ENCODE results near the gene SLC7A9.
"Not testable (repeated sequence)": the region's sequence is repeated elsewhere in the genome, so short reads cannot be mapped to it uniquely, and the experiment has no call there.

The SLC7A9 gene

DNA sequence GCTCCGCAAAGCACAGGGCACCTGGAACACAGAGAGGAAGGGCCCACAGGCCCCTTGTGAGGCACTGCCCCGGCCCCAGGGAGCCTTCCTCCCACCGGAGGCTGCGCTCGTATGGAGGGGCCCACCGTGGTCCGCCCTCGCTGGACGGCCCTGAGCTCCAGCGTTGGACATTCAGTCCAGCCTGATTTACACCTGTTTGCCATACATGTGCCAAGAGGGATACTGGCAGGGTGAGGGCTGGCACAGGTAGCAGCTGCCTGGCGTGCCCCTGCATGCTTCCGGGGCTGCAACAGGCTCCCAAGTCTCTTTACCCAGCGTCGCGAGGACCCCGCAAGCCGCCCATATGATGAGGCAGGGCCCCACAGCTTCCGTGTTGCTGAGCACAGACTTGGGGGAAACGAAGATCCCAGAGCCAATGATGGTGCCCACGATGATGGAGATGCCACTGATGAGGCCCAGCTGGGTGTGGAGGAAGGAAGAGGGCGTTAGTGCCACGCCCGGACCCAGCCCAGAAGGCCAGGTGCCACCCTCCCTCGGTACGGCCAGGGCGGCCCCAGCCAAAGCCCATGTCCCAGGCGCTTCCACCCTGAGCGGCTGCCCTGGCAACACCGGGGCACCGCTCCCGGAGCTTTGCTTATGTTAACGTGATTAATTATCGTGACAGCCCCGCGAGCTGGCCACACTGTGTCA, 5.1 kb downstream of the SLC7A9 start:
- no peak overlapping the region for H3K4me3 ChIP-seq (ENCODE audit: low read length)
- H3K36me3 ChIP-seq (ENCODE audit: control insufficient read depth, insufficient read depth, low read length): no peaks in the 10 kb centered on the region
- H3K27me3 ChIP-seq (ENCODE audit: control insufficient read depth, insufficient read depth, low read length): no peaks in the 10 kb centered on the region
- H3K27ac ChIP-seq (ENCODE audit: low read length): no peak overlapping the region
- no peak for DNase-seq (ENCODE audit: low read depth, low spot score)
- no CpG with 5 or more reads among the region's 35 CpGs for whole genome bisulfite sequencing (ENCODE audit: insufficient coverage, insufficient read length)
- no peaks in the 10 kb centered on the region for H3K9me3 ChIP-seq (ENCODE audit: control insufficient read depth, insufficient read depth, low read length)
- no peaks in the 10 kb centered on the region for H3K4me1 ChIP-seq (ENCODE audit: control insufficient read depth, insufficient read depth, low read length)

- no peak overlapping the region for H3K4me3 ChIP-seq (ENCODE audit: low read length)
- H3K4me1 ChIP-seq (ENCODE audit: control insufficient read depth, insufficient read depth, low read length): no peaks in the 10 kb centered on the region
- no peak overlapping the region for H3K27ac ChIP-seq (ENCODE audit: low read length)
- no peak for DNase-seq (ENCODE audit: low read depth, low spot score)
- H3K9me3 ChIP-seq (ENCODE audit: control insufficient read depth, insufficient read depth, low read length): no peaks in the 10 kb centered on the region
- WGBS (ENCODE audit: insufficient coverage, insufficient read length): no CpG with 5 or more reads among the region's 13 CpGs
- no peaks in the 10 kb centered on the region for H3K27me3 ChIP-seq (ENCODE audit: control insufficient read depth, insufficient read depth, low read length)
- H3K36me3 ChIP-seq (ENCODE audit: control insufficient read depth, insufficient read depth, low read length): no peaks in the 10 kb centered on the region
These were observed 5.7 kb downstream of the SLC7A9 start for GRCh38 chr19:32863841-32864240.

DNA sequence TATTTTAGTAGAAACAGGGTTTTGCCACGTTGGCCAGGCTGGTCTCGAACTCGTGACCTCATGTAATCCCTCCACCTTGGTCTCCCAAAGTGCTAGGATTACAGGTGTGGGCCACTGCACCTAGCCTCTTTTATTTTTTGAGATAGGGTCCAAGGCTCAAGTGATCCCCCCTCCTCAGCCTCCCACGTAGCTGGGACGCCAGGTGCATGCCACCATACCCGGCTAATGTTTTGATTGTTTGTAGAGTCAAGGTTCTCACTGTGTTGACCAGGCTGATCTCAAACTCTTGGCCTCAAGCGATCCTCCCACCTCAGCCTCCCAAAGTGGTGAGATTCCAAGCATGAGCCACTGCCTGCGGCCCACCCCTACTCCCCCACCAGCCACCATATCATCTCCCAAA, 6.3 kb downstream of the SLC7A9 start:
- WGBS (ENCODE audit: insufficient coverage, insufficient read length): no CpG with 5 or more reads among the region's 8 CpGs
- no peaks in the 10 kb centered on the region for H3K27me3 ChIP-seq (ENCODE audit: control insufficient read depth, insufficient read depth, low read length)
- no peaks in the 10 kb centered on the region for H3K9me3 ChIP-seq (ENCODE audit: control insufficient read depth, insufficient read depth, low read length)
- no peaks in the 10 kb centered on the region for H3K36me3 ChIP-seq (ENCODE audit: control insufficient read depth, insufficient read depth, low read length)
- no peak for DNase-seq (ENCODE audit: low read depth, low spot score)
- H3K4me3 ChIP-seq (ENCODE audit: low read length): no peak overlapping the region
- no peak overlapping the region for H3K27ac ChIP-seq (ENCODE audit: low read length)
- no peaks in the 10 kb centered on the region for H3K4me1 ChIP-seq (ENCODE audit: control insufficient read depth, insufficient read depth, low read length)

- no peaks in the 10 kb centered on the region for H3K27me3 ChIP-seq (ENCODE audit: control insufficient read depth, insufficient read depth, low read length)
- no peaks in the 10 kb centered on the region for H3K4me1 ChIP-seq (ENCODE audit: control insufficient read depth, insufficient read depth, low read length)
- H3K9me3 ChIP-seq (ENCODE audit: control insufficient read depth, insufficient read depth, low read length): no peaks in the 10 kb centered on the region
- no CpG with 5 or more reads among the region's 14 CpGs for WGBS (ENCODE audit: insufficient coverage, insufficient read length)
- no peak overlapping the region for H3K4me3 ChIP-seq (ENCODE audit: low read length)
- no peak overlapping the region for H3K27ac ChIP-seq (ENCODE audit: low read length)
- no peak for DNase-seq (ENCODE audit: low read depth, low spot score)
- H3K36me3 ChIP-seq (ENCODE audit: control insufficient read depth, insufficient read depth, low read length): no peaks in the 10 kb centered on the region
These were observed 6.8 kb downstream of the SLC7A9 start for GRCh38 chr19:32862741-32863140.

DNA sequence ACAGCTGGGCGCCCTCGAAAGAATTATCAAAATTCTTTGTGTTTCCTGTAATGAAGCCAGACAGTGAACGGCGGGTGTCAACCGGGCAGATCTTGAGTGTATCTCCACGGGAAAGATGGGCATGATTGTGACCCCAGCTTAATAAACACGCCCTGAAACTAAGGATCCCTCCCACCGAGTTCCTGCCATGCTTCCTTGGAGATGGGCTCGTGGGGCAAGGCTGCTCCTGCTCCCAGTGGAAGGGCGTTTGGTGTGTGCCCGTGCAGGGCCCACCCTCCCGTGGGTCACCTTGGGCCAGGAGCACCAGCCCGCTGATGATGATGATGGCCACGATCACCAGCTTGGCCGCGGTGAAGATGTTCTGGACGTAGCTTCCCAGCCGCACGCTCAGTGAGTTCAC, 7.4 kb downstream of the SLC7A9 start:
- Histone ChIP-seq H3K9me3 (ENCODE audit: control insufficient read depth, insufficient read depth, low read length) (no peaks in the 10 kb centered on the region), H3K27me3 (ENCODE audit: control insufficient read depth, insufficient read depth, low read length) (no peaks in the 10 kb centered on the region), H3K4me3 (ENCODE audit: low read length) (no peak overlapping the region), H3K27ac (ENCODE audit: low read length) (no peak overlapping the region), H3K36me3 (ENCODE audit: control insufficient read depth, insufficient read depth, low read length) (no peaks in the 10 kb centered on the region), H3K4me1 (ENCODE audit: control insufficient read depth, insufficient read depth, low read length) (no peaks in the 10 kb centered on the region)
- no CpG with 5 or more reads among the region's 19 CpGs for WGBS (ENCODE audit: insufficient coverage, insufficient read length)
- no peak for DNase-seq (ENCODE audit: low read depth, low spot score)

- no CpG with 5 or more reads among the region's 3 CpGs for WGBS (ENCODE audit: insufficient coverage, insufficient read length)
These were observed 8.0 kb downstream of the SLC7A9 start for GRCh38 chr19:32861596-32861995.

GRCh38 chr19:32859591-32859990, 10.0 kb downstream of the SLC7A9 start:
- no peaks in the 10 kb centered on the region for H3K9me3 ChIP-seq (ENCODE audit: control insufficient read depth, insufficient read depth, low read length)
- H3K36me3 ChIP-seq (ENCODE audit: control insufficient read depth, insufficient read depth, low read length): no peaks in the 10 kb centered on the region
- H3K4me3 ChIP-seq (ENCODE audit: low read length): no peak overlapping the region
- no peaks in the 10 kb centered on the region for H3K27me3 ChIP-seq (ENCODE audit: control insufficient read depth, insufficient read depth, low read length)
- no CpG with 5 or more reads among the region's 19 CpGs for WGBS (ENCODE audit: insufficient coverage, insufficient read length)
- no peak for DNase-seq (ENCODE audit: low read depth, low spot score)
- no peaks in the 10 kb centered on the region for H3K4me1 ChIP-seq (ENCODE audit: control insufficient read depth, insufficient read depth, low read length)
- no peak overlapping the region for H3K27ac ChIP-seq (ENCODE audit: low read length)

More at GRCh38 chr19:32861596-32861995, 8.0 kb downstream of the SLC7A9 start:
- Histone ChIP-seq H3K27ac (ENCODE audit: low read length) (no peak overlapping the region), H3K36me3 (ENCODE audit: control insufficient read depth, insufficient read depth, low read length) (no peaks in the 10 kb centered on the region), H3K27me3 (ENCODE audit: control insufficient read depth, insufficient read depth, low read length) (no peaks in the 10 kb centered on the region), H3K4me3 (ENCODE audit: low read length) (no peak overlapping the region), H3K4me1 (ENCODE audit: control insufficient read depth, insufficient read depth, low read length) (no peaks in the 10 kb centered on the region), H3K9me3 (ENCODE audit: control insufficient read depth, insufficient read depth, low read length) (no peaks in the 10 kb centered on the region)
- DNase-seq (ENCODE audit: low read depth, low spot score): no peak

DNA sequence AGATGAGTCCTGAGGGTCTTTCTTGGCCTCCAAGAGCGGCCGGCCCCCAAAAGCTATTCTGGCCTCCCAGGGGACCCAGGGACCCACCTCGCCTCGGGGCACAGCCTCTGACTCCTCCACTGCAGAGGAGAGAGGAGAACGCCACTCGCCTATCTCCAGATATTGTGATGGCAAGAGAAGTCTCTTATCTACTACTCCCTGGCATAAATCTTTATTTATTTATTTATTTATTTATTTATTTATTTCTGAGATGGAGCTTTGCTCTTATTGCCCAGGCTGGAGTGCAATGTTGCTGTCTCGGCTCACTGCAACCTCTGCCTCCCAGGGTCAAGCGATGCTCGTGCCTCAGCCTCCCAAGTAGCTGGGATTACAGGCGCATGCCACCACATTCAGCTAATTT, 11.0 kb downstream of the SLC7A9 start:
- Histone ChIP-seq H3K4me1 (ENCODE audit: control insufficient read depth, insufficient read depth, low read length) (no peaks in the 10 kb centered on the region), H3K36me3 (ENCODE audit: control insufficient read depth, insufficient read depth, low read length) (no peaks in the 10 kb centered on the region), H3K9me3 (ENCODE audit: control insufficient read depth, insufficient read depth, low read length) (no peaks in the 10 kb centered on the region), H3K4me3 (ENCODE audit: low read length) (no peak overlapping the region), H3K27me3 (ENCODE audit: control insufficient read depth, insufficient read depth, low read length) (no peaks in the 10 kb centered on the region), H3K27ac (ENCODE audit: low read length) (no peak overlapping the region)
- no peak for DNase-seq (ENCODE audit: low read depth, low spot score)
- WGBS (ENCODE audit: insufficient coverage, insufficient read length): no CpG with 5 or more reads among the region's 10 CpGs

- no CpG with 5 or more reads among the region's 13 CpGs for WGBS (ENCODE audit: insufficient coverage, insufficient read length)
- H3K36me3 ChIP-seq (ENCODE audit: control insufficient read depth, insufficient read depth, low read length): no peaks in the 10 kb centered on the region
- H3K9me3 ChIP-seq (ENCODE audit: control insufficient read depth, insufficient read depth, low read length): no peaks in the 10 kb centered on the region
- no peaks in the 10 kb centered on the region for H3K4me1 ChIP-seq (ENCODE audit: control insufficient read depth, insufficient read depth, low read length)
- no peak overlapping the region for H3K4me3 ChIP-seq (ENCODE audit: low read length)
- no peaks in the 10 kb centered on the region for H3K27me3 ChIP-seq (ENCODE audit: control insufficient read depth, insufficient read depth, low read length)
- H3K27ac ChIP-seq (ENCODE audit: low read length): no peak overlapping the region
- DNase-seq (ENCODE audit: low read depth, low spot score): no peak
These were observed 11.4 kb downstream of the SLC7A9 start for GRCh38 chr19:32858155-32858554.

- no peaks in the 10 kb centered on the region for H3K9me3 ChIP-seq (ENCODE audit: control insufficient read depth, insufficient read depth, low read length)
- H3K4me3 ChIP-seq (ENCODE audit: low read length): no peak overlapping the region
- DNase-seq (ENCODE audit: low read depth, low spot score): no peak
- no peaks in the 10 kb centered on the region for H3K36me3 ChIP-seq (ENCODE audit: control insufficient read depth, insufficient read depth, low read length)
- no peak overlapping the region for H3K27ac ChIP-seq (ENCODE audit: low read length)
- no peaks in the 10 kb centered on the region for H3K4me1 ChIP-seq (ENCODE audit: control insufficient read depth, insufficient read depth, low read length)
- no CpG with 5 or more reads among the region's 5 CpGs for WGBS (ENCODE audit: insufficient coverage, insufficient read length)
- no peaks in the 10 kb centered on the region for H3K27me3 ChIP-seq (ENCODE audit: control insufficient read depth, insufficient read depth, low read length)
These were observed 12.0 kb downstream of the SLC7A9 start for GRCh38 chr19:32857584-32857983.

DNA sequence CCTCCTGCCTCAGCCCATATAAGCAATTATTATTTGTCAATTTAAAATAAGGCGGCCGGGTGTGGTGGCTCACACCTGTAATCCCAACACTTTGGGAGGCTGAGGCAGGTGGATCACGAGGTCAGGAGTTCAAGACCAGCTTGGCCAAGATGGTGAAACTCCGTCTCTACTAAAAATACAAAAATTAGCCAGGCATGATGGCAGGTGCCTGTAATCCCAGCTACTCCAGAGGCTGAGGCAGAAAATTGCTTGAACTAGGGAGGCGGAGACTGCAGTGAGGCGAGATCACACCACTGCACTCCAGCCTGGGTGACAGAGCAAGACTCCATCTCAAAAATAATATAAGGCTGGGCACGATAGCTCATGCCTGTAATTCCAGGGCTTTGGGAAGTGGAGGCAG, 12.7 kb downstream of the SLC7A9 start:
- not testable (repeated sequence) for H3K4me3 ChIP-seq (ENCODE audit: low read length); H3K9me3 ChIP-seq (ENCODE audit: control insufficient read depth, insufficient read depth, low read length); H3K36me3 ChIP-seq (ENCODE audit: control insufficient read depth, insufficient read depth, low read length); H3K4me1 ChIP-seq (ENCODE audit: control insufficient read depth, insufficient read depth, low read length); DNase-seq (ENCODE audit: low read depth, low spot score); H3K27ac ChIP-seq (ENCODE audit: low read length); H3K27me3 ChIP-seq (ENCODE audit: control insufficient read depth, insufficient read depth, low read length)
- no CpG with 5 or more reads among the region's 7 CpGs for WGBS (ENCODE audit: insufficient coverage, insufficient read length)

Data from iPS DF 6.9 (cell line).